HG03045 (cell line): ENCODE data around the gene VPS13D.
A peak's percentile ranks its signal among the peaks of the same experiment; 100 is the strongest.

Source experiments
- ATAC-seq: cut with Tn5 transposase; IDR thresholded peaks from one replicate; pipeline ENCODE4 v1.9.1; 2021; ENCODE audit warnings: mild to moderate bottlenecking, moderate library complexity; ENCODE audit not compliant: unreplicated experiment

Gene VPS13D

GRCh38 chr1:12230549-12231275 is 882 bp downstream of the VPS13D start:
- ATAC-seq: peak; percentile 28

- ATAC-seq: no peak
These were observed 1.4 kb downstream of the VPS13D start for GRCh38 chr1:12231276-12231595.

GRCh38 chr1:12232221-12232620 is 2.4 kb downstream of the VPS13D start:
- ATAC-seq: no peak

- ATAC-seq: no peak
These were observed 14.2 kb downstream of the VPS13D start for GRCh38 chr1:12244078-12244477.

GRCh38 chr1:12244585-12244984 is 14.8 kb downstream of the VPS13D start:
- no peak for ATAC-seq

- ATAC-seq: no peak
These were observed 15.3 kb downstream of the VPS13D start for GRCh38 chr1:12245116-12245515.

GRCh38 chr1:12245733-12246132 is 15.9 kb downstream of the VPS13D start:
- no peak for ATAC-seq

GRCh38 chr1:12246584-12246983 is 16.8 kb downstream of the VPS13D start:
- no peak for ATAC-seq

GRCh38 chr1:12249181-12249580 is 19.4 kb downstream of the VPS13D start:
- no peak for ATAC-seq

GRCh38 chr1:12249748-12250147 is 19.9 kb downstream of the VPS13D start:
- no peak for ATAC-seq

- no peak for ATAC-seq
These were observed 21.6 kb downstream of the VPS13D start for GRCh38 chr1:12251442-12251841.

GRCh38 chr1:12255913-12256312 is 26.1 kb downstream of the VPS13D start:
- ATAC-seq: no peak

GRCh38 chr1:12258272-12258671 is 28.4 kb downstream of the VPS13D start:
- no peak for ATAC-seq

GRCh38 chr1:12269351-12269750 is 39.5 kb downstream of the VPS13D start:
- ATAC-seq: no peak

GRCh38 chr1:12271033-12271432 is 41.2 kb downstream of the VPS13D start:
- no peak for ATAC-seq

- ATAC-seq: no peak
These were observed 42.9 kb downstream of the VPS13D start for GRCh38 chr1:12272770-12273169.

- ATAC-seq: no peak
These were observed 45.5 kb downstream of the VPS13D start for GRCh38 chr1:12275370-12275769.

- no peak for ATAC-seq
These were observed 46.4 kb downstream of the VPS13D start for GRCh38 chr1:12276225-12276624.

GRCh38 chr1:12279003-12279402 is 49.2 kb downstream of the VPS13D start:
- no peak for ATAC-seq

- ATAC-seq: no peak
These were observed 50.1 kb downstream of the VPS13D start for GRCh38 chr1:12279728-12280464.

GRCh38 chr1:12282142-12282541 is 52.3 kb downstream of the VPS13D start:
- ATAC-seq: no peak

- ATAC-seq: no peak
These were observed 54.7 kb downstream of the VPS13D start for GRCh38 chr1:12284486-12284885.
